ENCODE results near the gene TDRD15.
"Not testable (repeated sequence)": the region's sequence is repeated elsewhere in the genome, so short reads cannot be mapped to it uniquely, and the experiment has no call there.

The TDRD15 gene

DNA sequence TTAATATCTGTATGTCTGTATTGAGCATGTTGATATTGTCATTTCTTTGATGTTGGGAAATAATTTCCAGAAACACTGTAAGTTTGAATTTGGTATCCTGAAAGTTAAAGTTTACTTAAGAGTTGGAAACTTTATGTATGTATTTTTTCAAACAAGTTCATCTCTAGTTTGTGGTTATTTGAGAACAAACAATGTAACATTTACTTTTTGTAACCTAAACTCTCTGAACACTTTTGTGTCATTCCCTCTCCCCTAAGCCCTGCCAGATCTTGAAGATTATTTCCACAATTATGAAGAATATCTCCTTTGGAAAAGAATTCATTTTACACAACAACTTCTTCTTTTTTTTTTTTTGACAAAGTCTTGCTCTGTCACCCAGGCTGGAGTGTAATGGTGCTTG lies 24.9 kb downstream of the TDRD15 start:
- DNase-seq: no peak

DNA sequence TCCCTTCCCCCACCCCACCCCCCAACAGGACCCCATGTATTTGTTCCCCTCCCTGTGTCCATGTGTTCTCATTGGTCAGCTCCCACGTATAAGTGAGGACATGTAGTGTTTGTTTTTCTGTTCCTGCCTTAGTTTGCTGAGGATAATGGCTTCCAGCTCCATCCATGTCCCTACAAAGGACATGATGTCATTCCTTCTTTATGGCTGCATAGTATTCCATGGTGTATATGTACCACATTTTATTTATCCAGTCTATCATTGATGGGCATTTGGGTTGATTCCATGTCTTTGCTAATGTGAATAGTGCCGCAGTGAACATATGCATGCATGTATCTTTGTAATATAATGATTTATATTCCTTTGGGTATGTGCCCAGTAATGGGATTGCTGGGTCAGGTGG lies 27.5 kb downstream of the TDRD15 start:
- DNase-seq: not testable (repeated sequence)

DNA sequence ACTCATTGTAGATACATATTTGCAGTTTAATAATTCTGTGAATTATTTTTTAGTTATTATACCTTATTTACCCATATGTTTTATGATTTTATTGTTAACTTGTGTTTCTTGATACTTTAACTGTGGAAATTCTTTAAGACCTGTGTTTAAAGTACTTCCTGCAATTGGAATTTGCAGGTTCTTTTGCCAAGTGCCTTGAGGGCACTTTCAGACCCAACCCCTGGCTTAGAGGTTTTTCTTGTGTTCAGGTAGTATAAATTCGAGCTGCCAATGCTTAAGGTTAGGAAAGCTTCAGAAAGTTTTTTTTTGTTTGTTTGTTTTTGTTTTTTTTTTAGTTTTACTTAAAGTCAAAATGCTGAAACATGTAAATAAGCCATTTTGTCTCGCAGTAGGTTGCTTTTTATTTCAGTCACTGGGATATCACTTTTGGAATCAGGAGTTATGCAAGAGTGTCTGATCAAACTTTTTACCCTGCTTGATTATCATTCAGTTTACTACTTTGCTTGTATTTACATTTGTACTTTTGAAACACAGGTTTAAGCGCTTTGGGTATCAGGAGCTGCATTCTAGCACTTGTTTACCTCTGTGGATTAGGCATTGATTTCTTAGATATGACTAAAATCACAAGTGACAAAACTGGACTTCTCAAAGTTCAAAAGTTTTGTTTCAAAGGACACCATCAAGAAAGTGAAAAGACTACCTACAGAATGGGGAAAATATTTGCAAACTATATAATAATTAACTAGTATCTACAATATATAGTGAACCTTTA lies 31.8 kb downstream of the TDRD15 start:
- DNase-seq: no peak

DNA sequence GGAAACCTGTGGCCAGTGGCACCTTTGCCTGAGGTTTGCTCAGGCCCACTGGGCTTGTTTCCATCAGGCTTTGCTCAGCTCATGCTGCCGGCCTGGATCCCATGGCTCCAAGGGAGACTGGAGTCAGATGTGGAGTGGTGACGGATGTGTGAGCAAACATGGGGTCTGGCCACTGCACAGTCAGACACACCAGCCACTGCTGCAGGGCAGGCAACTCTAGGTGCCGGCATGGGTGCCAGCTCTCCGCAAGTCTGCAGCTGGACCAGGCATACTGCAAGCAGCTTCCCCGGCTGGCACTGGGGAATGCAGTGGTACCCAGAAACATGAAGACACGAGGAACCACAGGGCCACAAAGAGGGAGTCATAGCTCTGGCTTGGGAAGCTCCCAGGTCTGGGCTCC lies 37.4 kb downstream of the TDRD15 start:
- DNase-seq: no peak

DNA sequence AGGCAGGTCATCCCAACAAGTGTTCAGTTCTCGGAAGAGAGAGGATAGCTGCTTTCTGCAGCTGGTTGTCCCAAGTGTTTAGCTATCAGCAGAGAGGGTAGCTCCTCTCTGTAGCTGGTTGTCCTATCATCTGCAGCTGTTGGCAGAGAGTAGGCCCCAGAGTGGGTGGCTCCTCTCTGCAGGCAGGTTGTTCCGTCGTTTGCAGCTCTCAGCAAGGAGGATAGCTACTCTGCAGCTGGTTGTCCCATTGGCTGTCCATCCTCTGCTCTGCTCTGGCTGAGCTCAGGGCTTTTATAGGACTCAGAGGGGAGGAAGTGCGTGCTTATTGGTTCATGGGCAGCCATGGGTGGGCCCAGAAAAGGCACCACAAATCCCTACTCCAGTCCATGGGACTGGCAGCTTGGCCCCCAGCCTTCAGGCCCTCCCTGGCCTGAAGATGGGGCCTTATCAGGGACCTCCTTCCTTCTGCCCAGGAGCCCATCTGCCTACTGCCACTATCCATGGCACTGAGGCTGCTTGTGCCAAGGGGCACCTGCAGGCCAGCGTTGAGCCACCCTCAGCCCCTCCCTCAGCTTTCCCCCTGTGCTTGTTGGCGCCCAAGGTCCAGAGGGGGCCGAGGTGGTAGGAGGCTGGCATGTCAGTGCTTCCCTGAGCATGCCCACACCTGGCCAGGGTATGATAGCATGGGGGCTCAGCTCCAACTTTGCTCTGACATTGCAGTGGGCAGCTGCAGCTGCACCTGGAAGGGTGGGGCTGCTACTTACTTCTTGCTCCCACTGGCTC lies 38.3 kb downstream of the TDRD15 start:
- DNase-seq: no peak

DNA sequence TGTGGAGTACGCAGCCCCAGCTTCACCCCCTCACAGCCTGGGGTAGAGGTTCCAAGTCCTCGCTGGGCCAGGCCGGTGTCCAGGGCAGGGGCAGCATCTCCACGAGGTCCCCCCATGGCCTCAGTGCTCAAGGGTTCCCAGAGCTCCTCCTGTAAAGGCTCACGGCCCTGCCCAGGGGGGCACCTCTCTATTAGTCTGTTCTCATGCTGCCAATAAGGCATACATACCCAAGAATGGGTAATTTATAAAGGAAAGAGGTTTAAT lies 38.8 kb downstream of the TDRD15 start:
- no peak for DNase-seq

DNA sequence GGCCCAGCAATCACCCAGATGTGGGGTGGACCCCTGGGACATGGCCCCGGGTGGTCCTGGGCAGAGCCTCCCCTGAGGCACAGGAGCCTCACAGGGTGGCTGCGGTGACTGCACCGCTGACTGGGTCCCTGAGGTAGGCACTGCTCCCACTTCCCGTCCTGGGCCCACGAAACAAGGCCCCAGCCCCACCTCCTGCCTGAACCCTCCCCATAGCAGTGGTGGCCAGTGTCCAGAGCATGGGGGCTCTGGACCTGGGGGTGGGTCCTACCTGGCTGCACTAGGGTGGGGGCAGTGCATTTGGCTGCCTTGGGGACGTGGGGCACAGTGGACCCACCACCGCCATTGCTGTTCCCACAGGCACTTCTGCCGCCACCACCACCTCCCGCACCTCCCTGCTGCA lies 39.4 kb downstream of the TDRD15 start:
- no peak for DNase-seq

DNA sequence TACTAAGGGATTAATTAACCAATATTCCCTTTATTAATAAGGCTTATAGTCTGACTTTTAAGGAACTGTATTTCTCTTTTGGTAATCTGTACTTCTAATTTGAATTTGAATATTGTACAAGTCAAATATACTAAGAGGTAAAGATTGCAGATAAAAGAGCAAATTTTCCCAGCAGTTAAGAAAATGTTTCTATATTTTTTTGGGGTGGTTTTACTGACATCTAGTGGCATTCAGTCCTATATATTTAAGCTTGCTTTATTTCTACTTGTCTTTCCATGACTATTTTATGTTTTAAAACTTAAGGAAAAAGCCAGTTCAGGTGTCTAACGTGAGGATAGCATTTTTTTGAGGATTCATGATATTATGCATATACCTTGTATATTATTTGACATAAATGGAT lies 41.6 kb downstream of the TDRD15 start:
- no peak for DNase-seq

DNA sequence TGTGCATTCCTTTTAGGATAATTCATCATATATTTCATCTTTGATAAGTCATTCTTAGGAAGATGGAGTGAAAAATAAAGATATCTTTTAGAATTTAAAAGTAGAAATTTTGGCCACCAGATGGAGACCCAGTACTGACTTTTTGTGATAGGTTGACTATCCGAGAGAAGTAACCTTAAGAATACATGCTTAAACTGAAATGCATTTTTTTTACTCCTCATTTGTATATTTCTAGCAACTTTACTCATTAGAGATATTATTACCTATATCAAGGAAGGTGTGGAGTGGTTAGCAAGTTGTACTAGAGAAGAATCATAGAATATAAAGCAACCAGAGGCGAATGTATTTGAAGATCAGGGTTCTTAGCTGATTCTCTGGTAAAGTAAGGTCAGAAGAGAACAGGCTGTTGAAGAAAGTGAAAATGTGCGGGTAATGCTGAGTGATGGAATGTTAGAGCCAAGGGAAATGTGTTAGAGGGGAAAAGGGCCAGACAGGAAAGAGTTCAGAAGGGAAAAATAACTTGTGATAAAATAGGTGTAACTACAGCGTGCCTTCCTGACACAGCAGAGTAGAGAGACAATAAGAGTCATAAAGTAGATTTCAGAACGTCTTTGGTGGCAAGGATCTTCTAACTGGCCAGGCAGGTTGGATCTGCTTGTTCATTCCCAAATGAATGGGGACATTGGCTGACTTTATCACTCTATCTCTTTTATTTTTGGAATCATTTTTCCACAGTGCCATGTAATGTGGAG lies 52.3 kb downstream of the TDRD15 start:
- no peak for DNase-seq

DNA sequence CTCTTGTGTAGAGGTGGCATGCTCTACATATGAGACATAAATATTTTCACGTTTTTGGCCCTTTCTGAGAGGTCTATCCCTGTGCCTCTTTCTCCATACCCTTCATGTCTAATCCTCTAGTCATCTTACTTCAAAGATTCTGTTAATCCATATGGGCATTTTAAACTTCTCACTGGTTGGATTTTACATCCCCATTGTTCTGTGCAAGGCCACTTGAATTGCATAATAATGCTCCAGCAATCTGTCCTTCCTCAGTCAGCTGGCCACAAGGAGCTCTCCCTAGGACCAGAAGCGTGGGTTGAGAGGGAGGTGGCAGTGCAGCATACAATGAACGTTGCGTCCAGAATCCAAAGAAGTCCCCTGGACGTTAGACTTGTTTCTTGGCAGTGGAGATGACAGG lies 58.2 kb downstream of the TDRD15 start:
- DNase-seq: no peak

DNA sequence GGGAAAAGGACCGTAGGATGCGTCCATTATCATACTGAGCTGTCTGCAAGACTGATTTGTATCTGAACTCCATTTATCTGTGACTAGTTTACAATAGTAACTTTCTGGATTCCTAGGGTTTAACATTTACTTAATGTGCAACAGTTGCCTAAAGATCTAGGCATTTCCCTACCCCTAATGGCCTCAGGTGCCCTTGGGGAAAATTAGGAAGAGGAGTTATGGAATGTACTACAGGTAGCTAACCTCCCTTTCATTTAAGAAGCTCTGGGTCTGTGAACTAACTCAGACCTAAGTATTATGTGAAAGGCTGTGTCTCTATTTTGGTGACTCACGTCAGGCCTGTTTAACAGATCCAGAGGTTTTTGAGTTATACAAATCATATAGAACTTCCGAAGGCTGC lies 59.5 kb downstream of the TDRD15 start:
- no peak for DNase-seq

DNA sequence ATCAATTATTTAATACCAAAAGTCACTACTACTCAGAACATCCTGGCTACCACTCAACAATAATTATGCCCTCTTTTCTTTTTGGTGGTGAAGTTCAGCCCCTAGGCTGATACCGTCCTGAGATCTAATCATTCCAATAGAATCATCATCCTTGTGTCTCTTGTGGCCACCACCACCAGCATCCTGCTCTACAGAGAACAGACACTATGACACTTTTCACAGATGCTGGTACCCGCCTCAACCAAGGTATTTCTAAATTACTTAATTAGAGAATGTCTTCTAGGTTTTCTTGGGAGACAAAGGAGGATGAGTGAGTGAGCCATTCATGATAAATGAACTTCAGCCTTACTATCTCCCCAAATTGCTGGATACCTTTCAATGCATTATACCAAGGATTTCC lies 60.0 kb downstream of the TDRD15 start:
- DNase-seq: no peak

DNA sequence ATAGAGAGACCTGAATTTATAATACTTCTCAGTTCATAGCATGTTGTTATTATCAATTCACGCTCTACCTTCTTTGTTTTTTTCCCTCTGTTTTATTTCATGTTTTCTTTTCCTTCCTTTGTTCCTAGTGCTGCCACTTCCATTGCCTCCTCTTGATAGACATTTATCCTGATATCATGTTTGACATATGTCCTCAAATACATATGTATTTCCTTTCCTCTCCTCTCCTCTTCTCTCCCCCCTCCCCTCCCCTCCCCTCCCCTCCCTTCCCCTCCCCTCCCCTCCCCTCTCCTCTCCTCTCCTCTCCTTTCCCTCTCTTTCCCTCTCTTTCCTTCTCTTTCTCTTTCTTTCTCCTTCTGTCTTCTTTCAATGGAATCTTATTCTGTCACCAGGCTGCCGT lies 67.8 kb downstream of the TDRD15 start:
- no peak for DNase-seq
